HepG2 (cell line): ENCODE results near the gene SNHG17. TPM values are rescaled to one million over a fixed set of nuclear protein-coding genes. Genes with fewer than 3 reads are reported as not detected.

ENCODE experiments used
- FUBP1 ChIP-seq: sonication (generic); formaldehyde crosslinking; IDR thresholded peaks from 2 replicates; pipeline ENCODE4 v1.5.1; 2020; ENCODE audit warnings: missing genetic modification reagents, mild to moderate bottlenecking, borderline replicate concordance
- HOXA3 ChIP-seq: sonication (generic); formaldehyde crosslinking; IDR thresholded peaks from 2 replicates; pipeline ENCODE4 v1.5.0; 2020; ENCODE audit warnings: missing genetic modification reagents
- PRPF4 ChIP-seq: fragments of 200-400 bp; formaldehyde crosslinking; IDR thresholded peaks from 2 replicates; pipeline ENCODE4 v1.6.1; 2016; ENCODE audit warnings: low read length, low read depth; ENCODE audit not compliant: poor library complexity, severe bottlenecking
- REST ChIP-seq, 2 experiments: IDR thresholded peaks; 2 replicates each; pipeline ENCODE4 v1.6.1; 2011 to 2012; ENCODE audit warnings: low read length in 2 of 2, borderline replicate concordance in 1 of 2, low read depth in 1 of 2, mild to moderate bottlenecking in 1 of 2, moderate library complexity in 1 of 2
- SAP130 ChIP-seq: IDR thresholded peaks from 2 replicates; pipeline ENCODE4 v1.6.1; 2016; ENCODE audit warnings: low read depth
- TFE3 ChIP-seq: IDR thresholded peaks from 2 replicates; pipeline ENCODE4 v1.6.1; 2016
- THAP8 ChIP-seq: sonication (generic); formaldehyde crosslinking; IDR thresholded peaks from 2 replicates; pipeline ENCODE4 v1.5.1; 2020; ENCODE audit warnings: missing genetic modification reagents, mild to moderate bottlenecking, borderline replicate concordance
- ZNF580 ChIP-seq: IDR thresholded peaks from 2 replicates; pipeline ENCODE4 v1.6.1; 2016; ENCODE audit warnings: low read depth, borderline replicate concordance
- ZNF589 ChIP-seq: sonication (generic); formaldehyde crosslinking; conservative IDR thresholded peaks from 2 replicates; pipeline ENCODE4 v1.8.0; 2022; ENCODE audit warnings: mild to moderate bottlenecking, moderate library complexity, missing genetic modification reagents
- ZNF646 ChIP-seq: sonication (generic); formaldehyde crosslinking; IDR thresholded peaks from 2 replicates; pipeline ENCODE4 v1.9.0; 2021; ENCODE audit warnings: mild to moderate bottlenecking, missing genetic modification reagents
- ZNF7 ChIP-seq: IDR thresholded peaks from 2 replicates; pipeline ENCODE4 v1.6.1; 2016; ENCODE audit warnings: missing biosample characterization, missing genetic modification reagents
- ZNF720 ChIP-seq: sonication (generic); formaldehyde crosslinking; IDR thresholded peaks from 2 replicates; pipeline ENCODE4 v1.4.0; 2020; ENCODE audit warnings: missing genetic modification reagents
- polyA plus RNA-seq, 8 experiments: library from polyadenylated mRNA; depleted of rRNA in 3 of 8; stranded (reverse) in 7 of 8; unstranded in 1 of 8; fragments of >200 nt; fragmentation: Illumina TruSeq in 4 of 8; extraction: Trizol in 4 of 8; gene quantifications; 2 replicates each; pipeline versions ENCODE4 v1.2.1 to v1.2.3, GENCODE V29; 2011 to 2016; ENCODE audit warnings: low read depth in 4 of 8, missing spikeins in 1 of 8, mixed read lengths in 1 of 8; ENCODE audit not compliant: insufficient read depth in 1 of 8
- total RNA-seq, 5 experiments: library from RNA; depleted of rRNA; stranded (reverse); fragments of >200 nt; fragmentation: Illumina TruSeq; extraction: Trizol; gene quantifications; 2 replicates each; pipeline ENCODE4 v1.2.3, GENCODE V29; 2016; ENCODE audit warnings: low read depth in 1 of 5

SNHG17 gene
- total and polyA plus RNA-seq, 2 of the 13 experiments (the other 11 are each of a cell fraction or from before 2014, with no cell fraction given), result 26.2 to 41.2 TPM

GRCh38 chr20:38447931-38448675 is 13.0 kb upstream of the SNHG17 start (continued):
- TF ChIP-seq FUBP1 (0 out of 2 replicates have a peak, but pooled peaks have one; percentile 28), ZNF720 (CRISPR knock-in tag) (no peak), ZNF646 (CRISPR knock-in tag) (peak; percentile 43; the same call in 1 of the 2 replicates), HOXA3 (CRISPR knock-in tag) (peak; percentile 45; the same call in 1 of the 2 replicates), TFE3 (CRISPR knock-in tag) (0 out of 2 replicates have a peak, but pooled peaks have one; percentile 8), REST (IDR thresholded peaks at IDR 0.05; ENCODE audit: borderline replicate concordance in 1 of 2, low read depth in 1 of 2, low read length in 2 of 2) (no peak), ZNF589 (CRISPR knock-in tag) (no peak), THAP8 (CRISPR knock-in tag) (no peak), ZNF580 (CRISPR knock-in tag) (peak; percentile 48; the same call in 1 of the 2 replicates), PRPF4 (peak; percentile 74), SAP130 (CRISPR knock-in tag) (peak; percentile 90), ZNF7 (CRISPR knock-in tag) (no peak)
